ENCODE measurements around the gene TTC28. TPM values are rescaled to one million over a fixed set of nuclear protein-coding genes. Genes with fewer than 3 reads are reported as not detected.

The TTC28 gene
- total RNA-seq, 4 donors from 2014 or later: 35.1 to 138 (median 50.8) TPM

- H3K27me3 ChIP-seq: no peaks in the 10 kb centered on the region
- no peak overlapping the region for H3K4me3 ChIP-seq
- H3K27ac ChIP-seq: no peak overlapping the region
- ATAC-seq: peak; percentile 36
- WGBS, 2 donors (ENCODE audit: low coverage in 1 of 2): 37 to 46% methylated on average over 4 of the region's 4 CpGs
- peaks cover 0 to 3% of the 10 kb centered on the region in 2 donors for H3K36me3 ChIP-seq
- no peak for TF ChIP-seq POLR2A (IDR thresholded peaks at IDR 0.05)
- TF ChIP-seq POLR2AphosphoS5 (IDR thresholded peaks at IDR 0.05): peak; percentile 32
- TF ChIP-seq EP300 (IDR thresholded peaks at IDR 0.05): no peak
- no peak for TF ChIP-seq CTCF (IDR thresholded peaks at IDR 0.05)
- peaks cover 0 to 6% (median 0%) of the 10 kb centered on the region in 3 donors for H3K9me3 ChIP-seq
- H3K4me1 ChIP-seq: no peaks in the 10 kb centered on the region
These were observed 132.4 kb downstream of the TTC28 start for GRCh38 chr22:28547132-28547842.

- Histone ChIP-seq H3K4me3 (no peak overlapping the region), H3K36me3 (peaks cover 0 to 3% of the 10 kb centered on the region in 2 donors), H3K27me3 (no peaks in the 10 kb centered on the region), H3K4me1 (no peaks in the 10 kb centered on the region), H3K27ac (no peak overlapping the region), H3K9me3 (peaks cover 0 to 6% (median 0%) of the 10 kb centered on the region in 3 donors)
- WGBS, 2 donors (ENCODE audit: low coverage in 1 of 2): 67 to 72% methylated on average over 2 of the region's 2 CpGs
- no peak for ATAC-seq
- TF ChIP-seq POLR2AphosphoS5 (IDR thresholded peaks at IDR 0.05): no peak
- no peak for TF ChIP-seq EP300 (IDR thresholded peaks at IDR 0.05)
- no peak for TF ChIP-seq POLR2A (IDR thresholded peaks at IDR 0.05)
- no peak for TF ChIP-seq CTCF (IDR thresholded peaks at IDR 0.05)
These were observed 135.2 kb downstream of the TTC28 start for GRCh38 chr22:28544431-28544868.

- no peaks in the 10 kb centered on the region for H3K4me1 ChIP-seq
- H3K27me3 ChIP-seq: no peaks in the 10 kb centered on the region
- no peak overlapping the region for H3K4me3 ChIP-seq
- WGBS, 2 donors (ENCODE audit: low coverage in 1 of 2): 100% methylated on average over 1 of the region's 1 CpG
- H3K36me3 ChIP-seq: peaks cover 0 to 3% of the 10 kb centered on the region in 2 donors
- TF ChIP-seq POLR2A (IDR thresholded peaks at IDR 0.05) (no peak), CTCF (IDR thresholded peaks at IDR 0.05) (no peak), POLR2AphosphoS5 (IDR thresholded peaks at IDR 0.05) (no peak), EP300 (IDR thresholded peaks at IDR 0.05) (no peak)
- no peak for ATAC-seq
- no peak overlapping the region for H3K27ac ChIP-seq
- H3K9me3 ChIP-seq: peaks cover 0 to 6% (median 0%) of the 10 kb centered on the region in 3 donors
These were observed 136.5 kb downstream of the TTC28 start for GRCh38 chr22:28542980-28543621.

- H3K4me3 ChIP-seq: no peak overlapping the region
- no peak for ATAC-seq
- H3K9me3 ChIP-seq: peaks cover 0 to 6% (median 0%) of the 10 kb centered on the region in 3 donors
- no peaks in the 10 kb centered on the region for H3K4me1 ChIP-seq
- no peak overlapping the region for H3K27ac ChIP-seq
- TF ChIP-seq POLR2A (IDR thresholded peaks at IDR 0.05): no peak
- no peak for TF ChIP-seq EP300 (IDR thresholded peaks at IDR 0.05)
- no peak for TF ChIP-seq POLR2AphosphoS5 (IDR thresholded peaks at IDR 0.05)
- TF ChIP-seq CTCF (IDR thresholded peaks at IDR 0.05): no peak
- H3K27me3 ChIP-seq: no peaks in the 10 kb centered on the region
- WGBS, 2 donors (ENCODE audit: low coverage in 1 of 2): 60 to 74% methylated on average over 2 of the region's 2 CpGs
- peaks cover 0 to 3% of the 10 kb centered on the region in 2 donors for H3K36me3 ChIP-seq
These were observed 138.5 kb downstream of the TTC28 start for GRCh38 chr22:28541137-28541536.

Measured in gastroesophageal sphincter (tissue), 4 donors.